ENCODE data around the gene ZNF705A. TPM values are rescaled to one million over a fixed set of nuclear protein-coding genes. Genes with fewer than 3 reads are reported as not detected.
"Not testable (repeated sequence)": the region's sequence is repeated elsewhere in the genome, so short reads cannot be mapped to it uniquely, and the experiment has no call there.

Gene ZNF705A
- under 1 TPM in 2 of 8 experiments, not detected in 6; 0.17 to 0.85 TPM for total RNA-seq

GRCh38 chr12:8156845-8157244, at the start of gene ZNF705A:
Gene ZNF705A, plus strand, starts transcription at chr12:8157015. Its CDS starts 15,611 bp downstream, at chr12:8172626.
- in situ Hi-C loops (cut with MboI; ENCODE audit: low pct_unique_long_range_greater_than_20kb in 2 of 9, low sequenced_read_pairs in 9 of 9, unreplicated experiment in 9 of 9), result no loop called here
- Histone ChIP-seq H3K4me1 (replicated peaks in 1 of 2) (no peaks in the 10 kb centered on the region), H3K4me3 (no peak within 1 kb of the TSS)

GRCh38 chr12:8108808-8109398, 47.9 kb upstream of the ZNF705A start:
- Histone ChIP-seq H3K27ac (no peak overlapping the region), H3K4me1 (replicated peaks in 1 of 2) (no peaks in the 10 kb centered on the region), H3K4me3 (no peak overlapping the region)
- WGBS, 10 experiments, result 0 to 14% (median 0%) methylated on average over 1 to 3 of the region's 3 CpGs; no CpG with 5 or more reads in 1 of the 10 experiments
- peak; percentile 42 to 88 (median 68) for ATAC-seq (replicated peaks in 6 of 8)
- in situ Hi-C loops (cut with MboI; ENCODE audit: low pct_unique_long_range_greater_than_20kb in 2 of 9, low sequenced_read_pairs in 9 of 9, unreplicated experiment in 9 of 9), result loop anchor here in 1 of 9 experiments (25.0 kb wide), 1 partner anchor 103 kb away; no protein-coding TSS in a partner anchor

More at GRCh38 chr12:8156845-8157244, at the start of gene ZNF705A:
- 28 to 89% (median 67%) methylated on average over 2 to 3 of the region's 3 CpGs; no CpG with 5 or more reads in 1 of the 10 experiments for WGBS, 10 experiments
- ATAC-seq (replicated peaks in 6 of 8), result peak in 3 of 8 experiments; percentile 44 to 67 (median 63)
- H3K27ac ChIP-seq, result no peak within 1 kb of the TSS

DNA sequence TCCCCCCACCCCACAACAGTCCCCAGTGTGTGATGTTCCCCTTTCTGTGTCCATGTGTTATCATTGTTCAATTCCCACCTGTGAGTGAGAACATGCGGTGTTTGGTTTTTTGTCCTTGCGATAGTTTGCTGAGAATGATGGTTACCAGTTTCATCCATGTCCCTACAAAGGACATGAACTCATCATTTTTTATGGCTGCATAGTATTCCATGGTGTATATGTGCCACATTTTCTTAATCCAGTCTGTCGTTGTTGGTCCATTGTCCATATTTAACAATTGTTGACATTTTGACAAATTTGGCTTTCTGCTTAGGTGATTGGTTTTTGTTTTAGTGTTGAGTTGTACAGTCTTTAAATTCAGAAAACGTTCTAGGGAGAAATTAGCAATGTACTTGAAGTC, 43.7 kb upstream of the ZNF705A start:
- not testable (repeated sequence) for H3K4me1 ChIP-seq (replicated peaks in 1 of 2); H3K27ac ChIP-seq; ATAC-seq (replicated peaks in 6 of 8); H3K4me3 ChIP-seq
- in situ Hi-C loops (cut with MboI; ENCODE audit: low pct_unique_long_range_greater_than_20kb in 2 of 9, low sequenced_read_pairs in 9 of 9, unreplicated experiment in 9 of 9), result loop anchor here in 1 of 9 experiments (25.0 kb wide), 1 partner anchor 99 kb away; no protein-coding TSS in a partner anchor
- 38 to 100% (median 73%) methylated on average over 1 to 2 of the region's 4 CpGs; no CpG with 5 or more reads in 5 of the 10 experiments for WGBS, 10 experiments

DNA sequence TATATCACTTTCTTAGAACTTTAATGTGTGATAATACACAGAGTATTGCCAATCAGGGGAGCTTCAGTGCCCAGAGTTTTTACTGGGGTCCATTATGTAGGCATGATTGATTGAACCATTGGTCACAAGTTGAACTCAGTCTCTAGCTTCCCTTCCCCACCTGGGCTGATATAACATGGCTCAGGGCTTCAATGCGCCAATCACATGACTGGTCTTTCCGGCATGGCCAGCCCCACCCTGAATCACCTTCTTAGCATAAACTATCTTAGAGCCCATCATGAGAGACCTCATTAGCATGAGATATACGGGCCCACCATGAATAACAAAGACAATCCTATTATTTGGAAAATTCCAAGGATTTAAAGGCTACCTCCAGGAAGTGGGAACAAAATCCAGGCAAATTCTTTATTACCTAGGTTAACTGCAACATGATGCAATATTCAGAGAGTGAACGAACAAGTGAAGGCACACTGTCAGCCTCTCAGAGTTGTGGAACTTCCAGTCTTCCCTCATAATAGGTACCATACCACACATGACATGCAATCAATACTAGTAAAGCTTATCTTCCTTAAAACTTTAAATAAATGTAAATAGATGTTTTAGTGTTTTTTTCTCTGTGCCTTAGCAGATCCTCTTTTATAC, 36.6 kb upstream of the ZNF705A start:
- in situ Hi-C loops (cut with MboI; ENCODE audit: low pct_unique_long_range_greater_than_20kb in 2 of 9, low sequenced_read_pairs in 9 of 9, unreplicated experiment in 9 of 9), result loop anchor here in 1 of 9 experiments (25.0 kb wide), 1 partner anchor 92 kb away; no protein-coding TSS in a partner anchor
- no peak overlapping the region for H3K4me3 ChIP-seq
- ATAC-seq (replicated peaks in 6 of 8), result no peak
- no peaks in the 10 kb centered on the region for H3K4me1 ChIP-seq (replicated peaks in 1 of 2)
- 60 to 100% (median 87%) methylated on average over 1 to 4 of the region's 4 CpGs; no CpG with 5 or more reads in 3 of the 10 experiments for WGBS, 10 experiments
- H3K27ac ChIP-seq, result no peak overlapping the region

DNA sequence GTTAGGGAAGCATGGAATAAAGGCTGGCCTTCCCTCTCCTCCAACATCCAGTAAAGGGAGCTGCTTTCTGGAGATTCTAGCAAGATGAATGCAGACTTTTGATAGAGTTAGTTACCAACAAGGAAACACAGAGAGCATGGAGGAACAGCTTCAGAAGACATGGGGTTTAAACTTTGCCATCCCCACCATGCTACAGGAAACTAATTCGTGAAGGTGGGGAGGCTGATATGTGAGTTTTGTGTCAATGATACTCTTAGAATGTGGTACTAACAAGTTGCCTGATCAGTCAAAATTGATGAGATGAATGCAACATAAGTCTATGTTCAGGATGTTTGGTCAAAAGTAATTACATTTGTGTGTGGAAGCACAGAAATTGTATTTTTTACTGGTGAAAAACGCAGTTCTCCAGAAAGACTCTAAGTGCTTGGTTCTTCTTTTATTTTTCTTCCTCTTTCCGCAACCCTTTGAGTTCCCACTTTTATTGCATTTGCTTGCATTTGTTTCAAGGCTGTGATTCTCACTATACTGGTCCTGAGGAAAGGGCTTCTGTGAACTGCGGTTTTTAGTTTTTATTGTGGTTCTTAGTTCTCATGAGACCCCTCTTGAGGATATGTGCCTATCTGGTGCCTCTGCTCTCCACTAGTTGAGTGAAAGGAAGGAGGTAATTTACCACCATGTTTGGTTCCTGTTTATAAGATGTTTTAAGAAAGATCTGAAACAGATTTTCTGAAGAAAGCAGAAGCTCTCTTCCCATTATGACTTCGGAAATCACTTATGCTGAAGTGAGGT, 33.5 kb upstream of the ZNF705A start, which contains the start of gene CLEC4A:
Gene CLEC4A, plus strand, starts transcription at position 494 of the 789 bp plus-strand sequence. Its CDS starts 262 bp downstream, at position 756.
- H3K27ac ChIP-seq, result no peak within 1 kb of the TSS
- ATAC-seq (replicated peaks in 6 of 8), result no peak
- 60 to 100% (median 88%) methylated on average over 1 to 5 of the region's 5 CpGs; no CpG with 5 or more reads in 1 of the 10 experiments for WGBS, 10 experiments
- in situ Hi-C loops (cut with MboI; ENCODE audit: low pct_unique_long_range_greater_than_20kb in 2 of 9, low sequenced_read_pairs in 9 of 9, unreplicated experiment in 9 of 9), result loop anchor here in 1 of 9 experiments (25.0 kb wide), 1 partner anchor 89 kb away; no protein-coding TSS in a partner anchor
- H3K4me1 ChIP-seq (replicated peaks in 1 of 2), result no peaks in the 10 kb centered on the region
- no peak within 1 kb of the TSS for H3K4me3 ChIP-seq

DNA sequence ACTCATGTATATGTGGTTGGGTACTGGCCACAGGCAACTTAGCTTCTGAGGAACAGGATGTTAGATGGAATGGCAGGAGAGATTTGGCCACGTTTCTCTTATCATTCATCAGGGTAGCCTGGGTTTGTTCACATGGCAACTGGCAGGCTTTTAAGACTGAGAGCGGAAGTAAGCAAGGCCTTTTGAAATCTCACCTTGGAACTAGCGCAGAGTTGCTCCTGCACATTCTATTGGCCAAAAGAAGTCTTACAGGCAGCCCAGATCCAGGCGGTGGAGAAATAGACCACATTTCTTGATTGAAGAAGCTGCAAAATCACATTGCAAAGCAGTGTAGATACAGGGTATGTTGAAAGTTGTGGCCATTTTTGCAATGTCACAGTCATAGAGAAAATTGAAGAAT, 29.7 kb upstream of the ZNF705A start:
- in situ Hi-C loops (cut with MboI; ENCODE audit: low pct_unique_long_range_greater_than_20kb in 2 of 9, low sequenced_read_pairs in 9 of 9, unreplicated experiment in 9 of 9), result no loop called here
- Histone ChIP-seq H3K4me3 (no peak overlapping the region), H3K27ac (no peak overlapping the region), H3K4me1 (replicated peaks in 1 of 2) (no peaks in the 10 kb centered on the region)
- ATAC-seq (replicated peaks in 6 of 8), result no peak
- 0 to 90% (median 76%) methylated on average over 1 to 4 of the region's 4 CpGs; no CpG with 5 or more reads in 3 of the 10 experiments for WGBS, 10 experiments

GRCh38 chr12:8133636-8134397, 23.0 kb upstream of the ZNF705A start:
- H3K4me3 ChIP-seq; H3K4me1 ChIP-seq (replicated peaks in 1 of 2); in situ Hi-C loops (cut with MboI; ENCODE audit: low pct_unique_long_range_greater_than_20kb in 2 of 9, low sequenced_read_pairs in 9 of 9, unreplicated experiment in 9 of 9); H3K27ac ChIP-seq: not testable (repeated sequence)
- WGBS, 10 experiments, result 47 to 100% methylated on average over 3 to 4 of the region's 18 CpGs; no CpG with 5 or more reads in 8 of the 10 experiments
- peak in 5 of 8 experiments; percentile 6 to 86 (median 78) for ATAC-seq (replicated peaks in 6 of 8)

GRCh38 chr12:8134398-8134930, 22.4 kb upstream of the ZNF705A start:
- H3K4me3 ChIP-seq; H3K27ac ChIP-seq; in situ Hi-C loops (cut with MboI; ENCODE audit: low pct_unique_long_range_greater_than_20kb in 2 of 9, low sequenced_read_pairs in 9 of 9, unreplicated experiment in 9 of 9); H3K4me1 ChIP-seq (replicated peaks in 1 of 2): not testable (repeated sequence)
- 50 to 100% (median 90%) methylated on average over 1 to 10 of the region's 23 CpGs; no CpG with 5 or more reads in 2 of the 10 experiments for WGBS, 10 experiments
- peak in 5 of 8 experiments; percentile 9 to 89 (median 85) for ATAC-seq (replicated peaks in 6 of 8)

DNA sequence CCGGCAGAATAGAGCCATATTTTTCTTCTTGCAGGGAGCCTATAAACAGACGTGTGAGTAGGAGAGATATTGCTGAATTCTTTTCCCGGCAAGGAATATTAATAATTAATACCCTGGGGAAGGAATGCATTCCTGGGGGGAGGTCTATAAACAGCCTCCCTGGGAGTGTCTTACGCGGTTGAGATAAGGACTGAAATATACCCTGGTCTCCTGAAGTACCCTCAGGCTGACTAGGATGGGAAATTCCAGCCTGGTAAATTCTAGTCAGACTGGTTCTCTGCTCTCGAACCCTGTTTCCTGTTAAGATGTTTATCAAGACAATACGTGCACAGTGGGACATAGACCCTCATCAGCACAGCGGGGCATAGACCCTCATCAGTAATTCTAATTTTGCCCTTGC, 15.2 kb upstream of the ZNF705A start:
- ATAC-seq (replicated peaks in 6 of 8); in situ Hi-C loops (cut with MboI; ENCODE audit: low pct_unique_long_range_greater_than_20kb in 2 of 9, low sequenced_read_pairs in 9 of 9, unreplicated experiment in 9 of 9); H3K27ac ChIP-seq; H3K4me1 ChIP-seq (replicated peaks in 1 of 2); H3K4me3 ChIP-seq: not testable (repeated sequence)
- 0 to 100% (median 93%) methylated on average over 1 to 4 of the region's 8 CpGs; no CpG with 5 or more reads in 3 of the 10 experiments for WGBS, 10 experiments

- ATAC-seq (replicated peaks in 6 of 8), result no peak
- Histone ChIP-seq H3K4me3 (no peak overlapping the region), H3K27ac (no peak overlapping the region), H3K4me1 (replicated peaks in 1 of 2) (peaks cover 0 to 4% of the 10 kb centered on the region in 2 donors)
- in situ Hi-C loops (cut with MboI; ENCODE audit: low pct_unique_long_range_greater_than_20kb in 2 of 9, low sequenced_read_pairs in 9 of 9, unreplicated experiment in 9 of 9), result no loop called here
These were observed 13.6 kb upstream of the ZNF705A start for GRCh38 chr12:8143261-8143660.

DNA sequence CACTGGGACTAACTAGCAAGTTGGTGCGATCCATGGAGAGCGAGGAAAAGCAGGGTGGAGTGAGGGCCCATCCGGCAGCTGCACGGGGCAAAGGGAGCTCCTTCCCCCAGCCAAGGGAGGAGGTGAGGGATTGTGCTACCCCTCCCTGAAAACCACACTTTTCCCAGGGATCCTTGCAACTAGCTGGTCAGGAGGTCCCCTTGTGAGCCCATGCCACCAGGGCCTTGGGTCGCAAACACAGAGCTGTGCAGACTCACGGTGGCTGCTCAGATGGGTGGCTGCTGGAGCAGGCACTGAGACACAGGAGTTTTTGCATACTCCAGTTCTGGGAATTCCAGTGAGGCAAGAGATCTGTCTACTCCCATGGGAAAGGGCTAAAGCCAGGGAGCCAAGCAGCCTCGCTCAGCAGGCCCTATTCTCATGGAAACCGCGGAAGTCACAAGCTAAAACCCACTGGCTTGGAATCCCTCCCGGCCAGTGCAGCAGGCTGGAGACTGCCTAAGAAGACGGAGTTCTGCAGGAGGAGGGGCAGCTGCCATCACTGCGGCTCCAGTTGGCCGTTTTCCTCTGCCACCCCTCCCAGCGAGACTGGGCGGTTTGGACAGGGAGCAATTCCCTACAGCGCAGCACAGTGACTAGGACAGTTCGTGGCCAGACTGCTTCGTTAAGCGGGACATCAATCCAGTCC, 10.9 kb upstream of the ZNF705A start:
- H3K4me3 ChIP-seq, result no peak overlapping the region
- 24 to 83% (median 40%) methylated on average over 1 to 10 of the region's 19 CpGs; no CpG with 5 or more reads in 5 of the 10 experiments for WGBS, 10 experiments
- no peak overlapping the region for H3K27ac ChIP-seq
- peaks cover 0 to 4% of the 10 kb centered on the region in 2 donors for H3K4me1 ChIP-seq (replicated peaks in 1 of 2)
- in situ Hi-C loops (cut with MboI; ENCODE audit: low pct_unique_long_range_greater_than_20kb in 2 of 9, low sequenced_read_pairs in 9 of 9, unreplicated experiment in 9 of 9), result no loop called here
- ATAC-seq (replicated peaks in 6 of 8), result peak; percentile 56 to 95 (median 92)
